Esophagus muscularis mucosa (tissue), 3 donors: ENCODE data around the gene NID2.

Experiments used
- CTCF ChIP-seq, 3 experiments: fragments of 200-600 bp in 2 of 3; fragments of 450-650 bp in 1 of 3; sonication (generic) in 2 of 3; IDR thresholded peaks; one replicate each; pipeline ENCODE4 v1.5.1; 2017 to 2019; ENCODE audit warnings: antibody characterized with exemption in 3 of 3, mild to moderate bottlenecking in 2 of 3, moderate library complexity in 1 of 3
- POLR2AphosphoS5 ChIP-seq, 2 donors: sonication (generic); formaldehyde crosslinking; IDR thresholded peaks; one replicate each; pipeline ENCODE4 v1.6.1; 2017; ENCODE audit warnings: antibody characterized with exemption in 2 of 2

- TF ChIP-seq CTCF (IDR thresholded peaks at IDR 0.05) (no peak), POLR2AphosphoS5 (IDR thresholded peaks at IDR 0.05) (no peak)
Measured at GRCh38 chr14:52049271-52049670, 19.6 kb downstream of the NID2 start.
